DMS 273 (cell line): ENCODE measurements around the gene FNIP1.
A peak's percentile ranks its signal among the peaks of the same experiment; 100 is the strongest.
"Not testable (repeated sequence)": the region's sequence is repeated elsewhere in the genome, so short reads cannot be mapped to it uniquely, and the experiment has no call there.

Experiments used
- DNase-seq: peaks from one replicate; lab custom pipeline; 2025; ENCODE audit not compliant: unreplicated experiment; lab: John Stamatoyannopoulos, UW

Gene FNIP1

DNA sequence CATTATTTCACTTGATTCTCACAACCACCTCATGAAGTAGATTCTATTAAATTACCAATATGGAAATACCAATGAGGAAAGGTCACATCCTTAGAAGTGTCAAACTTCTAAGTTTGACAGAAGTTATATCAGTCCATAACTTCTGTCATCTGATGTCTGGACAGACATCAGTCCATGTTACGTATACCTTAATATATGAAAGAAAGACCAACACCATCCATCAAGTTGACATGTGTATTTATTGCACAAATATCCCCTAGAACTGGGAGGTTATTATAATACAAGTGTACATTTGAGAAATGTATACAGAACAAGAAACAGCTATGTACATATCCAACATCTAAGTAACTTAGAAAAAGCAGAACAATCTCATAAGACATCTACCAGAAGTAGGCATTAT, 155.3 kb downstream of the FNIP1 start:
- DNase-seq, result no peak

DNA sequence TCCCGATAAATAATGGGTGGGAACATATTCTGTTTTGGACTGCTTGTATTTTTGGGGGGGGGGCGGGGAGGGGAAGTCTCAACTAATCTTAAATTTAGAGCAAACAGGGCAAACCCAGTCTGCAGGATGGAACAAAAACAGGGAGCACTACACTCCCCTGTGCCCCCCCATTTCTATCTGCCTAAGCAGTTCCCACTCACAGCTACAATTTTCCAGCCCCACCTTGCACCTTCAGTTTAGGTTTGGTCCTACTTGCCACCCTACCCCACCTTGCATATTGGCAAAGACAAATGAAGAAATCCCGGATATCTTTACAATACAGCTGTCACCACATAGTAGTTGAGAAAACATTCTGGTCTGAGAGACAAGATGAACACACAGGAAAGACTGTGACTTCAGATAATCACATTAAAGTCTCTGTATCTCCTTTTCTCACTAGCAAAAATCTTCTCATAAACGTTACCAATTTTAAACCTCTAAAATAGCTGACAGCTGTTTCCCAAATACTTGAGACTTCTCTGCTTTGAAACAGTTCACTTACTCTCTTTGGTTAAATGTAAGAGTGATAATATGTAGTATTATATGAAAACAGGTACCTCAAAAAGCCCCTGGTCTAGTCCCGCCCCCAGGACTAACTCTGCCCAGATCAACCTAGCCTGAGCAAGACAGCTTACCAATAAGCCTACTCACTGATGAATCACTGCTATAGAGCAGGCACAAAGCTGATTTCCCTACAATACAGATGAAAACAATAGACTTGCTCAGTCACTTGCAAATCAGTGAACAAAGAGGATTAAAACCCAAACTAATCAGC, 156.6 kb downstream of the FNIP1 start:
- DNase-seq, result no peak

DNA sequence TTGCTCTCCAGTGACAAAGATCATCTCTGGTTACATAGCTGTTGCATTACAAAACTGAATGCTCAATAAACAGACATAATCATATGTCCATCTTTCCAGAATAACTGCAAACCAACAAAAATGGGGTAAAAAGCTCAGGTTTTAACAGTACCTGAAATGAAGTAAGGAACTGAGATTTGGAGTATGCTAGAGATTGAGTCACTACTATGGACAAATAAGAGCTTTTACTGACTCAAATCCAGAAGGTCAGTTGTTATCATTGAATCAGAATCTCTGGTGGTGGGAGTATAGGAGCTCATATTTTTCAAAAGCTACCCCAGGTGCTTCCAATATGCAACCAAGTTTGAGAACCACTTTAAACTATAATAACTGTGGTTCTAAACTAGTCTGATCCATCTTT, 157.7 kb downstream of the FNIP1 start:
- DNase-seq, result no peak

DNA sequence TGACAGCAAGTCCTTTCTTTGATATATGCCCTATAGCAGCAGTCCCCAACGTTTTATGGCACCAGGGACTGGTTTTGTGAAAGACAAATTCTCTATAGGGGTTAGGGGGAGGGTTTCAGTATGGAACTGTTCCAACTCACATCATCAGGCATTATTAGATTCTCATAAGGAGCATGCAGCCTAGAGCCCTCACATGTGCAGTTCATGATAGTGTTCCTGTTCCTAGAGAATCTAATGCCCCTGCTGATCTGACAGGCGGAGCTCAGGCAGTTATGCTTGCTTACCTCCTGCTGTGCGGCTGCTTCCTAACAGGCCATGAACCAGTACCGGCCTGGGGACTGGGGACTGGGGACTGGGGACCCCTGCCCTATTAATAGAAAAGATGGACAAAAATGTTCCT, 159.1 kb downstream of the FNIP1 start:
- DNase-seq, result no peak

DNA sequence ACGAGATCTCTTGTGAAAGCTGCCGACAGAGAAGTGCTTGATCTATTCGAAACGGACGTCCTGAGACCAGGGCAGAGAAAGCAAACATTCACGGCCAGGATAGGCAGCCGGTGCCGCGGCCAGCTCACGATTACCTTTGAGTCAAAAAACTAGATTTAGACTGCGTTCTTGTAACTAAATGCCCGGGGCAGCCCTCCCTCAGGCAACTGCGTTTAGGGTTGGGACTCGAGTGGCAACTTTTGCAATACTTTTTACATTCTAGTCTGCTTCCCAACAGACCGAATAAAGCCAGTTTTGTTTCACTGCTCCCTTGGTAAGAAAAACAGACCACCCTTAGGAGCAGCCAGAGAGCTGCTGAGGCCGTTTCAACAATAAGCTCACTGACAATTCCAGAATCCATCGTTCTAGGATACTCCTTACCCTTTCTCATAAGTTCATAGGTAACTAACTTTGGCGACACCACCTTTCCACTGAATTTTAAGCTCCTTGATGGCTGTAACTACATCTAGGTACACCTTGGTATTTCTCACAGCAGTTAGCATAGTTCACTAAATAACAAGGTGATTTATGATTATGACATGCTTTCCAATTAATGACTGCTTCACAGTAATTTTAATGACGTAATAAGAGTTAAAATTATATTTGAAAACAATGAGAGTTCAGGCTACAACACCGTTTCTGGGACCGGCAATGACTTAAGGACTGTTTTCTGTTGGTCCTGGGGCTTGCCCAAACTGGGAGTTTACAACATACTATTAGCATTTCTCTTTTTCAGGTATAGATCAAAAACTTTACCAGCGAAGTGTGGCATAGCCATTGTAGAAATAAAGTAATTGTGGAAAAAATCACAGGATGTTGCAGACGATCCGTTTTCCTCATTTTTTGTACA, 160.9 kb downstream of the FNIP1 start:
- no peak for DNase-seq

DNA sequence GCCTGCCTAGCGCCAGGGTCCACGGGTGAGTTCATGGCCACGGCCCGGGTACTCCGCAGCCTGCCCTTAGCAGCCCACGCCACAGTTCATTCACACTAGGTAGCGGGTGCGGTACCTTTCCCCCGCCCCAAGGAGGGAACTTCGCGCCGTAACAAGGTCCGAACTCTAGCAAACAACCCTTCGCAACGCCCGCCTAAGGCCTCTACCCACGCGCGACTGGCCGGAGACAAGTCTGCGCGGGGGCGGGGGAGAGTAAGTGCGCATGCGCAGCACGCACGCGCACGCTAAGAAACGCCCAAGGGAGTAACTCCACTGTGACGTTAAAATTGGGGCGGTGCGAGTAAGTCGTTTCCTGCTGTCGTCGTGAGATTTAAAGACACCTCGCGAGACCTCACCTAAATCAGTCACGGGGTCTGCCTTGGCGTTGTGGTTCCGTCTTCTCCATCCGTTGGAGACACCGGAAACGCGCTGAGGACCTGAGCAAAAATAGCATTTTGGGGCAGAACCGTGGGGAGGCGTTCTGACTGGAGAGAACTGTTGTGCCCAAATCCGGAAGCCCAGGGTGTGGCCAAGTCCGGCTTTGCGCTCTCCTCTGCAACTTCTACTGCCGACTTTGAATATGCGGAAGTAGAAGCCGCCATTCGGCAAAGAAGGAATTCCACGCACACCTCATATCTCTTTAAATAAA, 161.7 kb downstream of the FNIP1 start, which contains the start of gene RAPGEF6:
Gene RAPGEF6 (minus strand): TSS at position 234 of the 688 bp plus-strand sequence. CDS start 199 bp downstream, at position 35.
- DNase-seq, result peak; percentile 100

DNA sequence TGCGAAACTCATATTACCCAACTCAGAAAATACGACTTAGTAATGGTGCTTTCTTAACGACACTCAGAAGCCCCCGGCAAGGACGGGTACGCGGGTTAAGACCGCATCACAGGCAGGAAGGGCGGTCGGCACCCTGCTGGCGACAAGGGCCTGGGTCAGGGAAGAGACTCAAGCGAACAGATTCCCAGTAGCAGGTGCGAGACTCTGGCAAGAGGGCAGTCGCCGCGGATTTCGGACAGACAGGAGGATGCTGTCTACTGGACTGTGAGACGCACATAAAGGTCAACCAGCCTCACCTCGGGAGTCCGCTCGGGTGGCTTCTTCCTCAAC, 162.2 kb downstream of the FNIP1 start:
- peak; percentile 83 for DNase-seq

DNA sequence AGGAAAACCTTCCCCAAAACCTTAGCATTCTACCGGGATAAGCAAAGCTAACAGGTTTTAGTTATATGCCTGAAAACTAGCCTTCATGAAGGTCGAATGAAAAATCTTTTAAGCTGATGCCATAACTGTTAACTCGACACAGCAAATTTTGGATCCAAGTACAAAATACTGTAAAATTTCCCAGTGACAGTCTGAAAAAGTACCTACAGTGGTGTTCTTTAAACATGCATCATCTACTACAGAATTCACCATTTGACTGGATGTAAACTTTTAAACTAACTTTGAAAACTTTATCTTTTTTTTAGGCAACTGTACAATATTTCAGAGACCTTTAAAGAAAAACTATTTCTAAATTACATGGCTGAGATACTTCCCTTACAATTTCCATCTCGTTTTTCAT, 162.6 kb downstream of the FNIP1 start:
- no peak for DNase-seq

DNA sequence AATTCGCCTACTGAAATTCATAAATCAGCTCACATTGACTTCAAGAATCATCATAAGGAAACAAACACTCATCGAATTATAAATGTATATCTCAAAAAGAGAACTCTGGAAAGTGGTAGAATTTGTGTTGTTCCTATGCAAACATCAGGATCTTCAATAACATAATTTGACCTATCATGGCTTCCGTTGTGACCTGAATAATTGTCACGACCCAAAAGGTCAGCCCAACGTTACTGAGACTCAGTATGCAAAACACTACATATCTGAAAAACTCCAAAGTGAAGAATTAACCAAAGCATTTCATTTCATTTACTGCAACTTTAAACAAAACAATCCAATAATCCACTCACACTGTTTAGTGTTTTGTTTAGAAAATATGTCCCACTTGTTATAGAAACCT, 163.0 kb downstream of the FNIP1 start:
- peak; percentile 23 for DNase-seq

DNA sequence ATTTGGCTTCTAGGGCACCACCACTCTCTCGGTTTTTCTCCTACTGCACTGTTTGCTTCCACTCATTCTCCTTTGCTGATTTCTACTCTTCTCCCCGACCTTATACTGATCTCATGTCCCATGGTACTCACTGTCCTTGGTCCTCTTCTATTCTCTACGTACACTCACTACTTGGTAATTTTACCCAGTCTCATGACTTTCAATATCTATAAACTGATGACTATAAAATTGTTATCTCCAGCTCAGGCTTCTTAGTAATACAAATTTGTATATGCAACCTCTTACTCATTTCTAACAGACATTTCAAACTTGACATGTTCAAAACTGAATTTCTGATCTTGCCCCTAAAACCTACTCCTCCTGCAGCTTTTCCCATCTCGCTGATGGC, 165.9 kb downstream of the FNIP1 start:
- no peak for DNase-seq

DNA sequence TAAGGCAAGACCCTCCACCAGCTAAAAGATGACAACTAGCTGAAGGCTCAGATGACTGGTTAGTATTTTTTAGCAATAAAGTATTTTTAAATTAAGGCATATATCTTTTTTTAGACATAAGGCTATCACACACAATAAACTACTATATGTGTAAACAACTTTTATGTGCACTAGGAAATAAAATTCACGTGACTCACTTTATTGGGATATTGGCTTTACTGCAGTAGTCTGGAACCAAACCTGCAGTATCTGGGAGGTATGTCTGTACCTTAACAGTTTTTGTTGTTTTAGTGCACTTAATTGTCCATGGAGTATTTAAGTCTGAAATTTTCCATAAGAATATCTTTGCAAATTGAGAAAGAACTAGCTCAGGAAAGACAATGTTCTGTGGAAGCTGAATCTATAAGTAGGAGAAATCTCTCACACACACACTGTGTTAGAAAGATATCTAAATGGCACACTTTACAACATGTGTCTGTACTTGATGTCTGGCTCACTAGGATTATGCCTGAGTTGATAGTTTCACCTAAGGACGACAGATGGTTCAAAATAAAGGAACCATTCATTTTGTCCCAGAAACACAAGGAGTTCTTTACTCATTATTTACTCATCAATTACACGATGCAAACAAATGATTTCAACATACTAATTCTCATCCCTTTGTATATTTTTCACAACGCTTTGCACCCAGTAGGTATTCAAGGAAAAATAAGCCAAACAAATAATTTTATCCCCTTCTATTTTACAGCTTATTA, 166.4 kb downstream of the FNIP1 start:
- DNase-seq, result peak; percentile 38

DNA sequence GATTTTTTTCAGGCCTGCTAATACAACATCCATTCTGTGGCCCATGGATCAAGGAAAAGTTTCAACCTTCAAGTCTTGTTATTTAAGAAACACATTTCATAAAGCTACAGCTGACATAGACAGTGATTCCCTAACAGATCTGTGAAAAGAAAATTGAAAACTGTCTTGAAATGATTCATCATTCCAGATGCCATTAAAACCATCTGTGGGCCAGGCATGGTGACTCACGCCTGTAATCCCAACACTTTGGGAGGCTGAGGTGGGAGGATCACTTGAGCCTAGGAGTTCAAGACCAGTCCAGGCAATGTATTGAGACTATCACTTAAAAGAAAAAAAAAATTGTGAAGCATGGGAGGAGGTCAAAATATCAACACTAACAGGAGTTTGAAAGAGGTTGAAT, 167.8 kb downstream of the FNIP1 start:
- DNase-seq, result no peak

DNA sequence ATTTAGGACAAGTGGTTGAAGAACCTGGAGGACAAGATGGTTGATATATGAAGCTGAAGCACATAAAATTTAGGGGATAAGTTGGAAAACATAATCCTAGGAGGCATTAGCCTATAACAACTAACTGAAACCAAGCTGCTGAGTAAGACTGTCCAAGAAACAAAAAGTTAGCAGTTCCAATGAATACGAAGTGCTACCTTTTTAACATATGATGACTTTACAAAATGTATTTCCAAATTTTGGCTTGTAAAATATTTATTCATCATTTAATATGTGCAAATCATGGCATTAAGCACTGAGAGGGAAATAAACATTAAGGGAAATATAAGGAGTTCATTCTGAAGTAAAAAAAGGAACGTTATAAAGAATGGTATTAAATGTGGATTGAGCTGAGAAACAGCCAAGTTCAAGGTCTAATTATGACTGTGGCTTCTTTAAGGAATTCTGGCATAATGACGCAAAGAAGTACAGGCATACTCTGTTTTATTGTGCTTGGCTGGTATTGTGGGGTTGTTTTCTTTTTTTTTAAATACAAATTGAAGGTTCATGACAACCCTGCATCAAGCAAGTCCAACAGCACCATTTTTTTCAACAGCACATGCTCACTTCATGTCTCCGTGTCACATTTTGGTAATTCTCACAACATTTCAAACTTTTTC, 169.5 kb downstream of the FNIP1 start:
- DNase-seq, result no peak

DNA sequence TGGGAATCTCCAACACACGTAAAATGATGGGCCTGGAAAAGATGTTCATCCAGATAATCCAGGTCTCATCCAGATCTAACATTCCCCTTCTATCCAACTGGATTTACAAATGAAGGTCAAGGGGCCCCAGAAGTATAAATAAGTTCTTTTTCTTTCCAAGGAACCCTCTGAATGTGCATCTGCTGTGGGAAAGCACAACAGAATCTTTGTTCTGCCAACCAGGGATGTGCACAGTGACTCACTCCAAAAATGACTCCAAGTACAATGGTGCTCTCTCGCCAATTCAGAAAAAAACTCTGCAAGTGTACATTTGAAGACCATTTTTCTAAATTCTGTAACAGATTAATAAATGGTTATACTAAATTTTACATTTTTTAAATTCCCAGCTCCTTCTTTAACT, 174.2 kb downstream of the FNIP1 start:
- no peak for DNase-seq

DNA sequence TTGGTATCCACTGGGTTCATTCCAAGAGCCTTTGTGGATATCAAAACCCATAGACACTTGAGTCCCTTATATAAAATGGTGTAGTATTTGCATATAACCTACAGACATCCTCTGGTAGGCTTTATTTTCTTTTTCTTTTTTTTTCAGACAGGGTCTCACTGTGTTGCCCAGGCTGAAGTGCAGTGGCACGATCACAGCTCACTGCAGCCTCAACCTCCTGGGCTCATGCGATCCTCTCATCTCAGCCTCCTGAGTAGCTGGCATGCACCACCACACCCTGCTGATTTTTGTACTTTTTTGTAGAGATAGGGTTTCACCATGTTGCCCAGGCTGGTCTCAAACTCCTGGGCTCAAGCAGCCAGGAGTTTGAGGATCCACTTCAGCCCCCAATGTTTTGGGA, 175.7 kb downstream of the FNIP1 start:
- not testable (repeated sequence) for DNase-seq

DNA sequence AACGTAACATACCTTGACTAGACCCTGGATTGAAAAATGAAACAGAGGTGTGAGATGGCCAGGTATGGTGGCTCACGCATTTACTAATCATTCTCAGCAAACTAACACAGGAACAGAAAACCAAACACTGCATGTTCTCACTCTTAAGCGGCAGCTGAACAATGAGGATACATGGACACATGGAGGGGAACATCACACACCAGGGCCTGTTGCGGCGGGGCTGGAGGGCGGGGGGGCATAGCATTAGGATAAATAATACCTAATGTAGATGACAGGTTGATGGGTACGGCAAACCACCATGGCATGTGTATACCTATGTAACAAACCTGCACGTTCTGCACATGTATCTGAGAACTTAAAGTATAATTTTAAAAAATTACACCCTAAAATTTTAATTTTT, 177.7 kb downstream of the FNIP1 start:
- DNase-seq, result no peak

DNA sequence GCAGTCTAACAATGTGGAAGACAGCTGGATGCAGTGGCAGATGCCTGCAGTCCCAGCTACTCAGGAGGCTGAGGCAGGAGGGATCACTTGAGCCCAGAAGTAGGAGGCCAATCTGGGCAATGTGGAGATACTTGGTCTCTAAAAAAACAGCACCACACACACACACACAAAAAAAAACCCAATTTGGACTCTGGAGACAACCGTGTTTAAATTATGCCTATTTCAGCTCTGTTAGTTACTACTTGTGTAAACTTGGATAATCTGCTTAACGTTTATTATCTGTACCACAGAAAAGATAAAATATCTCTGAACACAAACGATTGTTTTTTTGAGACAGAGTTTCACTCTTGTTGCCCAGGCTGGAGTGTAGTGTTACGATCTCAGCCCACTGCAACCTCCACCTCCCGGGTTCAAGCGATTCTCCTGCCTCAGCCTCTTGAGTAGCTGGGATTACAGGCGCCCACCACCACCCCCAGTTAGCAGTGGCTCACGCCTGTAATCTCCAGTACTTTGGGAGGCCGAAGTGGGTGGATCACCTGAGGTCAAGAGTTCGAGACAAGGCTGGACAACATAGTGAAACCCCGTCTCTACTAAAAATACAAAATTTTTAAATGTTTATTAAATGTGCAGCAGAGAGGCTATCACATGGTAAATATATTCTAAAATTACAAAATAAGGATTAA, 179.5 kb downstream of the FNIP1 start:
- no peak for DNase-seq

DNA sequence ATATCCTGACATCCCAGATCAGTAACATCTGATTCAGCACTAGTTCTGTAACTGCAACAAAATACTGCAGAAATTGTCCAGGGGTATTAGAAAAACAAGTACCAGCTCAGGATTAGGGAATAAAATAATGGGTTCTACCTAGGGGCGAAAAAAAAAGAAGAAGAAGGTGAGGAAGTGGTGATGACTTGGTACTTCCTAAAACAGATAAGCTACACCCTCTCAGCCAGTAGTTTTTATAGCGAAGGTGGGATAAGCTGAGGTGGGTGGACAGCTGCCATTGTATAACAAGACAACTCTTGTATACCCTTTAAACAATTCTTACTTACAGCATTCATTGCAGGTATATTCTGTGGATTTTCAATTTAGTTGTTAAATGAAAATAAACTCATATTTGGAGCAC, 180.9 kb downstream of the FNIP1 start:
- DNase-seq, result no peak

DNA sequence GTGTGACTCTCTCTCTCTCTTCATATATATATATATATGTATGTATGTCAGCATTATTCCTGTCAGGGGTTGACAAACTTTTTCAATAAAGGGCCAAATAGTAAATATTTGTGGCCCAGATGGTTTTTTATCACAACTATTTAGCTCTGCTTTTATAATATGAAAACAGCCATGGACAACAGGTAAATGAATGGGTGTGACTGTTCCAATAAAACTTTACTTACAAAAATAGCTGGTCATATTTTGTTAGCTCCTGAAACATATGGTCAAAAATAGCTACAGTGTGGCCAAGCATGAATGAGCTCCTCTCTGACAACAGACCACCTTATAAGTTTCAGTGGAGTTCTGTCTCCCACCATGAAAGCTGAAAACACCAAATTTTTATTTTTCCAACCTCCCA, 183.4 kb downstream of the FNIP1 start:
- DNase-seq, result no peak

DNA sequence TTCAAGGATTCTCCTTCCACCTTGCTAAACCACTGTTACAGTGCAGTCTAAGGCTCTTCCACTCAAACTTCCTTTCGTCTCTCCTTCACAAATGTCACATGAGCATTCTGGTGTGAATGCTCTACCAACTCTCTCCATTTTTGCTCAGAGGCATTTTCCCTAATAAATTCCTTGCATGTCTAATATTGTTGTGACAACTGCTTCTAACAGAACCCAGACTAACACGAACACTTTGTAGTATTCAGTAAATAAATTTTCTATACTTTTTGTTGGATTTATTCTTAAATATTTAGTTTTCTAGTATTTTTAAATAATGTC, 185.8 kb downstream of the FNIP1 start:
- DNase-seq, result no peak
